B cell (primary cell): Measurements from ENCODE around the gene PMIS2. TPM values are rescaled to one million over a fixed set of nuclear protein-coding genes. Genes with fewer than 3 reads are reported as not detected.
"Not testable (repeated sequence)": the region's sequence is repeated elsewhere in the genome, so short reads cannot be mapped to it uniquely, and the experiment has no call there.

Experiments used
- ATAC-seq: fragments of 200-7000 bp; cut with Tn5 transposase; one replicate; pipeline ENCODE4 v1.10.0; 2021; ENCODE audit warnings: low read depth, mild to moderate bottlenecking, moderate number of reproducible peaks, moderate library complexity
- CTCF ChIA-PET: fragments of 350-600 bp; sonication (Branson Sonifier 250); formaldehyde crosslinking; loops from one replicate; lab custom pipeline; 2021; ENCODE audit warnings: antibody characterized with exemption, inconsistent platforms; lab: Charles Lee
- POLR2A ChIA-PET: fragments of 350-600 bp; sonication (Branson Sonifier 250); formaldehyde crosslinking; loops from one replicate; lab custom pipeline; 2021; ENCODE audit warnings: antibody characterized with exemption; lab: Charles Lee
- DNase-seq: peaks from one replicate; pipeline ENCODE4 v3.0.0; 2013
- H2AFZ ChIP-seq: 2 replicates; pipeline ENCODE4 v1.6.1; 2012; ENCODE audit warnings: mild to moderate bottlenecking, low read depth, low read length; ENCODE audit not compliant: insufficient read depth, poor library complexity, severe bottlenecking
- H3K27ac ChIP-seq, 2 donors: 1 replicate in 1 of 2; 2 replicates in 1 of 2; pipeline ENCODE4 v1.5.1; 2012 to 2013; ENCODE audit warnings: low read length in 2 of 2, mild to moderate bottlenecking in 2 of 2, moderate library complexity in 1 of 2
- H3K27me3 ChIP-seq, 4 experiments: fragments of 200-600 bp in 1 of 4; sonication (generic) in 1 of 4; replicated peaks in 1 of 4; 1 replicate in 2 of 4; 2 replicates in 2 of 4; pipeline versions ENCODE4 v1.6.1 to v1.7.0; 2013 to 2016; ENCODE audit warnings: low read length in 3 of 4, mild to moderate bottlenecking in 2 of 4, mixed read lengths in 1 of 4, moderate library complexity in 1 of 4; ENCODE audit not compliant: insufficient read depth in 4 of 4, control insufficient read depth in 3 of 4; ENCODE audit errors: control extremely low read depth in 1 of 4
- H3K36me3 ChIP-seq, 2 experiments: replicated peaks in 1 of 2; 1 replicate in 1 of 2; 2 replicates in 1 of 2; pipeline versions ENCODE4 v1.6.1 to v1.7.1; 2013; ENCODE audit warnings: low read length in 1 of 2; ENCODE audit not compliant: insufficient read depth in 2 of 2, control insufficient read depth in 1 of 2; ENCODE audit errors: control extremely low read depth in 1 of 2, extremely low read depth in 1 of 2
- H3K4me1 ChIP-seq, 2 donors: fragments of 200-600 bp in 1 of 2; sonication (generic) in 1 of 2; 1 replicate in 1 of 2; 2 replicates in 1 of 2; pipeline versions ENCODE4 v1.5.1 to v1.6.1; 2013 to 2017; ENCODE audit warnings: low read length in 2 of 2; ENCODE audit not compliant: control insufficient read depth in 2 of 2, insufficient read depth in 2 of 2
- H3K4me2 ChIP-seq: replicated peaks from 2 replicates; pipeline ENCODE3; 2012; ENCODE audit warnings: mild to moderate bottlenecking, low read depth, low read length; ENCODE audit not compliant: poor library complexity, severe bottlenecking
- H3K4me3 ChIP-seq, 5 experiments: fragments of 200-600 bp in 1 of 5; sonication (generic) in 1 of 5; 1 replicate in 3 of 5; 2 replicates in 2 of 5; pipeline versions ENCODE4 v1.5.1 to v1.7.0; 2011 to 2016; ENCODE audit warnings: low read length in 4 of 5, mild to moderate bottlenecking in 4 of 5, low read depth in 2 of 5, control low read depth in 1 of 5, moderate library complexity in 1 of 5; ENCODE audit not compliant: insufficient read depth in 1 of 5; ENCODE audit errors: control extremely low read depth in 1 of 5, extremely low read depth in 1 of 5
- H3K79me2 ChIP-seq: fragments of 200-600 bp; sonication (generic); one replicate; pipeline ENCODE4 v1.6.0; 2016; ENCODE audit warnings: low read length; ENCODE audit not compliant: control insufficient read depth, insufficient read depth
- H3K9ac ChIP-seq: fragments of 200-600 bp; sonication (generic); 2 replicates; pipeline ENCODE4 v1.6.1; 2017; ENCODE audit warnings: mild to moderate bottlenecking, low read length, moderate library complexity
- H3K9me3 ChIP-seq, 3 donors: one replicate each; pipeline versions ENCODE4 v1.6.1 to v1.7.1; 2013; ENCODE audit warnings: low read length in 2 of 3; ENCODE audit not compliant: control insufficient read depth in 2 of 3, insufficient read depth in 1 of 3; ENCODE audit errors: control extremely low read depth in 1 of 3
- H4K20me1 ChIP-seq: 2 replicates; pipeline ENCODE4 v1.6.0; 2012; ENCODE audit warnings: mild to moderate bottlenecking, low read length; ENCODE audit not compliant: insufficient read depth, control insufficient read depth, poor library complexity, severe bottlenecking
- H3K27ac Mint-ChIP-seq: one replicate; pipeline ENCODE4 v1.8.0; 2021; ENCODE audit warnings: mixed read lengths
- H3K27me3 Mint-ChIP-seq: one replicate; pipeline ENCODE4 v1.8.0; 2021; ENCODE audit warnings: mixed read lengths
- H3K4me1 Mint-ChIP-seq: one replicate; pipeline ENCODE4 v1.8.0; 2021; ENCODE audit warnings: mixed read lengths
- H3K4me3 Mint-ChIP-seq: one replicate; pipeline ENCODE4 v1.8.0; 2021; ENCODE audit warnings: mixed read lengths
- H3K9me3 Mint-ChIP-seq: one replicate; pipeline ENCODE4 v1.8.0; 2022; ENCODE audit warnings: mixed read lengths; ENCODE audit not compliant: insufficient read depth
- CTCF ChIP-seq: fragments of 200-600 bp; IDR thresholded peaks from one replicate; pipeline ENCODE4 v1.8.0; 2022; ENCODE audit warnings: antibody characterized with exemption, mild to moderate bottlenecking
- EZH2 ChIP-seq: IDR thresholded peaks from 2 replicates; pipeline ENCODE4 v1.6.1; 2012; ENCODE audit warnings: borderline replicate concordance, low read depth, mild to moderate bottlenecking, moderate library complexity, low read length; ENCODE audit not compliant: insufficient read depth, poor library complexity, severe bottlenecking
- WGBS: methylation state at CpG from one replicate; pipeline ENCODE4 v1.1.5; 2013; ENCODE audit warnings: missing lambda C conversion rate; ENCODE audit not compliant: insufficient coverage; 5-methylcytosine and 5-hydroxymethylcytosine counted together
- intact Hi-C: fragments of 100-400 bp; cut with micrococcal nuclease; formaldehyde crosslinking; loops from one replicate; pipeline ENCODE4 v1.10.0; 2022
- polyA plus RNA-seq: library from polyadenylated mRNA; depleted of rRNA; stranded (reverse); fragments of >200 nt; gene quantifications from 2 replicates; pipeline ENCODE4 v1.2.3, GENCODE V29; 2012
- total RNA-seq, 2 donors: library from RNA; stranded (reverse); fragments of 120-200 nt in 1 of 2; gene quantifications; 1 replicate in 1 of 2; 2 replicates in 1 of 2; pipeline versions ENCODE4 v1.2.3 to v1.2.4, GENCODE V29; 2013 to 2022

Gene PMIS2
- total and polyA plus RNA-seq, 2 donors (not counting 1 experiment from before 2014, with no cell fraction given), result not detected

- no peak for DNase-seq
- Mint-ChIP-seq H3K27me3 (peaks cover 16% of the 10 kb centered on the region), H3K4me3 (no peak overlapping the region), H3K4me1 (no peaks in the 10 kb centered on the region), H3K27ac (no peak overlapping the region), H3K9me3 (no peaks in the 10 kb centered on the region)
- intact Hi-C loops, result no loop called here
- no peak overlapping the region for H3K4me3 ChIP-seq
- no peak overlapping the region for H3K9ac ChIP-seq
- H3K27ac ChIP-seq, result no peak overlapping the region
- no peak overlapping the region for H3K4me2 ChIP-seq
- WGBS, result no CpG with 5 or more reads among the region's 3 CpGs
- no peak for ATAC-seq
- H3K79me2 ChIP-seq, result no peaks in the 10 kb centered on the region
- H3K4me1 ChIP-seq, result no peaks in the 10 kb centered on the region
- H3K9me3 ChIP-seq, result no peaks in the 10 kb centered on the region
- no peaks in the 10 kb centered on the region for H4K20me1 ChIP-seq
- CTCF ChIA-PET, result interaction anchor here (1.6 kb wide), 1 partner anchor 10 kb away, joined by 8 read pairs; no protein-coding TSS in a partner anchor
- no peaks in the 10 kb centered on the region for H3K36me3 ChIP-seq
- POLR2A ChIA-PET, result interaction anchor here (0.8 kb wide), 1 partner anchor 57 kb away, joined by 4 read pairs; no protein-coding TSS in a partner anchor
- TF ChIP-seq EZH2 (no peak), CTCF (no peak)
- no peaks in the 10 kb centered on the region for H3K27me3 ChIP-seq
- H2AFZ ChIP-seq, result no peak overlapping the region
These were observed 16.0 kb downstream of the PMIS2 start for GRCh38 chr19:35601971-35602370.

GRCh38 chr19:35604436-35604835 lies 18.5 kb downstream of the PMIS2 start:
- H2AFZ ChIP-seq, DNase-seq, H3K4me3 ChIP-seq, H3K27me3 Mint-ChIP-seq, intact Hi-C loops, H4K20me1 ChIP-seq, H3K27ac Mint-ChIP-seq, CTCF ChIA-PET, ATAC-seq, POLR2A ChIA-PET, H3K9me3 Mint-ChIP-seq, H3K4me2 ChIP-seq, H3K27ac ChIP-seq, H3K27me3 ChIP-seq, H3K4me3 Mint-ChIP-seq, H3K36me3 ChIP-seq, H3K9ac ChIP-seq, H3K79me2 ChIP-seq: not testable (repeated sequence)
- Histone ChIP-seq H3K4me1 (peaks cover 10 to 14% of the 10 kb centered on the region in 2 donors), H3K9me3 (peaks cover 0 to 11% (median 8%) of the 10 kb centered on the region in 3 donors)
- 93% methylated on average over 4 of the region's 4 CpGs for WGBS
- H3K4me1 Mint-ChIP-seq, result peaks cover 12% of the 10 kb centered on the region

GRCh38 chr19:35607170-35607569 lies 21.2 kb downstream of the PMIS2 start:
- H3K27me3 Mint-ChIP-seq, DNase-seq, ATAC-seq, H3K4me3 ChIP-seq, intact Hi-C loops, H3K79me2 ChIP-seq, H3K36me3 ChIP-seq, H3K4me3 Mint-ChIP-seq, H4K20me1 ChIP-seq, H2AFZ ChIP-seq, H3K9ac ChIP-seq, H3K27ac ChIP-seq, H3K9me3 Mint-ChIP-seq, H3K27me3 ChIP-seq, H3K4me2 ChIP-seq: not testable (repeated sequence)
- ChIA-PET CTCF (interaction anchor here (1.0 kb wide), 1 partner anchor 14 kb away, joined by 4 read pairs; no protein-coding TSS in a partner anchor), POLR2A (interaction anchor here (0.6 kb wide), 1 partner anchor 21 kb away, joined by 3 read pairs; the partner anchor contains the start of gene RBM42)
- 96% methylated on average over 4 of the region's 8 CpGs for WGBS
- Histone ChIP-seq H3K9me3 (peaks cover 0 to 13% (median 8%) of the 10 kb centered on the region in 3 donors), H3K4me1 (peaks cover 33 to 41% of the 10 kb centered on the region in 2 donors)
- peak overlapping the region; percentile 32 for H3K27ac Mint-ChIP-seq
- H3K4me1 Mint-ChIP-seq, result peaks cover 33% of the 10 kb centered on the region
